Upper lobe of right lung (tissue), 1 donor: ENCODE results near the gene SH2D6. TPM values are rescaled to one million over a fixed set of nuclear protein-coding genes. Genes with fewer than 3 reads are reported as not detected.
"Not testable (repeated sequence)": the region's sequence is repeated elsewhere in the genome, so short reads cannot be mapped to it uniquely, and the experiment has no call there.

Experiments used
- ATAC-seq: fragments of 200-7000 bp; cut with Tn5 transposase; one replicate; pipeline ENCODE4 v1.9.1; 2020; ENCODE audit warnings: mild to moderate bottlenecking, moderate library complexity
- DNase-seq: peaks from one replicate; pipeline ENCODE4 v3.0.0-alpha.2; 2020
- H3K27ac ChIP-seq: fragments of 200-600 bp; one replicate; pipeline ENCODE4 v1.8.0; 2022
- H3K27me3 ChIP-seq: fragments of 200-600 bp; one replicate; pipeline ENCODE4 v1.8.0; 2022; ENCODE audit warnings: mild to moderate bottlenecking
- H3K36me3 ChIP-seq: fragments of 200-600 bp; one replicate; pipeline ENCODE4 v1.8.0; 2022
- H3K4me1 ChIP-seq: fragments of 200-600 bp; one replicate; pipeline ENCODE4 v1.8.0; 2022
- H3K4me3 ChIP-seq: fragments of 200-600 bp; one replicate; pipeline ENCODE4 v1.8.0; 2022; ENCODE audit warnings: mild to moderate bottlenecking
- H3K9me3 ChIP-seq: fragments of 200-600 bp; one replicate; pipeline ENCODE4 v1.8.0; 2022
- intact Hi-C: fragments of 100-400 bp; cut with DNase I; formaldehyde crosslinking; loops from one replicate; pipeline ENCODE4 v1.11.0; 2022
- total RNA-seq: library from RNA; stranded (reverse); fragmentation: NEBNext Ultra II Directional; extraction: Animal tissue kit (Norgen Biotek cat#: 25700); gene quantifications from one replicate; pipeline ENCODE4 v1.2.1, GENCODE V29; 2021
- TF ChIP-seq, protein P1 (sequence below): fragments of 200-600 bp; IDR thresholded peaks from one replicate; pipeline ENCODE4 v1.8.0; 2022; ENCODE audit warnings: antibody characterized with exemption
- donor health status: DM: no; HTN: yes; CAD: no; lungs with severe emphysema.

SH2D6 gene
- total RNA-seq, 1 donor from 2014 or later = 1.0 TPM

DNA sequence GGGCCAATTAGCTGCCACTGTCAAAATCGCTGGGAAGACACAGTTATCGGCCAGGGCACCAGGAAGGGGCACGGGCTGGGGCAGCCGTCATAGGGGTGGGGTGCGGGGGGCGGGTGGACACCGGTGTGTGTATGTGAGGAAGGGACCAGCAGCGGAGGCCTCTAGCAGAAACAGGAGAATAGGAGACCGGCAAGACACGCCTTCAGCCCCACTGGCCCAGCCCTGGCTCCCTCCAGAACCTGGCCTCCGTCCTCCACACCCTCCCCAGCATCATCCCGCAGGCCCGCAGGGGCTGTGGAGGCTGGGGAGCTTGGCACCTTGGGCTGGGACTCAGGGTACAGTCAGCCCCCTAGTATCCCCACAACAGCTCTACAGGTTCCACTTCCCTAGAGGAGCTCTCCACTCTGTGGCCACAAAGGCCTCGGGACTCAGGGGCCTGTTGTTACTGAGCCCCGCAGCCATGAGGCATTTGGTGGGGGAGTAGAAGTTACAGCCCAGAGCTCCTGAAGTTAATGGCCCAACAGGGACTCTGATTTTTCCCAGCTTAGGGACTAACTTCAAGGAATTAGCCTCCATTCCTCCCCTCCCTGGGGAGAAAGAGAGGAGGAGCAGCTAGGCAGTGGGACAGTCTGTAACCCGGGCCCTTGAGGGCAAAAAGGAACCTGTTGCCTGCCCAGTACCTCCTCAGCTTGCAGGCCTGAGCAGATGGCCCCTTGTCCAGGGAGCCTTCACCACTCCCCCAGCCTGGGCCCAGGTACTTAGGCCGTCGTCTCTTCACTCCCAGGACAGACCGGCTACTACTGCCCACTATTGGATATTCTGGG lies 19.9 kb downstream of the SH2D6 start:
- Histone ChIP-seq H3K27me3 (no peaks in the 10 kb centered on the region), H3K4me3 (peak overlapping the region; percentile 56), H3K36me3 (no peaks in the 10 kb centered on the region), H3K9me3 (no peaks in the 10 kb centered on the region), H3K4me1 (peaks cover 37% of the 10 kb centered on the region), H3K27ac (peak overlapping the region; percentile 94)
- DNase-seq (peak; percentile 69), ATAC-seq (peak; percentile 1)
- intact Hi-C loops = no loop called here
- TF ChIP-seq, protein P1, sequence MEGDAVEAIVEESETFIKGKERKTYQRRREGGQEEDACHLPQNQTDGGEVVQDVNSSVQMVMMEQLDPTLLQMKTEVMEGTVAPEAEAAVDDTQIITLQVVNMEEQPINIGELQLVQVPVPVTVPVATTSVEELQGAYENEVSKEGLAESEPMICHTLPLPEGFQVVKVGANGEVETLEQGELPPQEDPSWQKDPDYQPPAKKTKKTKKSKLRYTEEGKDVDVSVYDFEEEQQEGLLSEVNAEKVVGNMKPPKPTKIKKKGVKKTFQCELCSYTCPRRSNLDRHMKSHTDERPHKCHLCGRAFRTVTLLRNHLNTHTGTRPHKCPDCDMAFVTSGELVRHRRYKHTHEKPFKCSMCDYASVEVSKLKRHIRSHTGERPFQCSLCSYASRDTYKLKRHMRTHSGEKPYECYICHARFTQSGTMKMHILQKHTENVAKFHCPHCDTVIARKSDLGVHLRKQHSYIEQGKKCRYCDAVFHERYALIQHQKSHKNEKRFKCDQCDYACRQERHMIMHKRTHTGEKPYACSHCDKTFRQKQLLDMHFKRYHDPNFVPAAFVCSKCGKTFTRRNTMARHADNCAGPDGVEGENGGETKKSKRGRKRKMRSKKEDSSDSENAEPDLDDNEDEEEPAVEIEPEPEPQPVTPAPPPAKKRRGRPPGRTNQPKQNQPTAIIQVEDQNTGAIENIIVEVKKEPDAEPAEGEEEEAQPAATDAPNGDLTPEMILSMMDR = no peak

DNA sequence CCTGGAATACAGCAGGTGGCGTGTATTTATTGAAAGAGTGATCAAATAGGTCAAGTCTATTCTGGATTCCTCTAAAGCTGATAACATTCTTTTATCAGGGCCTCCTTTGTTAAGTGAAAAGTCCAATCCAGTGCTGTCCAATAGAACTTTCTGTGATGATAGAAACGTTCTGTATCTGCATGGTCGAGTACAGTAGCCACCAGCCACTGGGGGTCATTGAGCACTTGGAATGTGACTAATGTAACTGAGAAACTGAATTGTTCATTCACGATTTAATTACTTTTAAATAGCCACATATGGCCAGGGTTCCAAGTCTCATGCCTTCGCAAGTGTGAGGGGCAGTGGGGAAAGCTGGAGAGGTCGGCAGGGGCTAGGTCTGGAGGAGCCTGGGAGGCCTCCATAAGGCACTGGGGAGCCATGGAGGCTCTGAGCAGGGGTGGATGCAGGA lies 20.5 kb downstream of the SH2D6 start:
- H3K9me3 ChIP-seq = no peaks in the 10 kb centered on the region
- ATAC-seq (no peak), DNase-seq (no peak)
- no peaks in the 10 kb centered on the region for H3K36me3 ChIP-seq
- H3K27me3 ChIP-seq = no peaks in the 10 kb centered on the region
- H3K4me3 ChIP-seq = no peak overlapping the region
- H3K27ac ChIP-seq = peak overlapping the region; percentile 94
- H3K4me1 ChIP-seq = peaks cover 31% of the 10 kb centered on the region
- intact Hi-C loops = no loop called here
- TF ChIP-seq, protein P1 = no peak

DNA sequence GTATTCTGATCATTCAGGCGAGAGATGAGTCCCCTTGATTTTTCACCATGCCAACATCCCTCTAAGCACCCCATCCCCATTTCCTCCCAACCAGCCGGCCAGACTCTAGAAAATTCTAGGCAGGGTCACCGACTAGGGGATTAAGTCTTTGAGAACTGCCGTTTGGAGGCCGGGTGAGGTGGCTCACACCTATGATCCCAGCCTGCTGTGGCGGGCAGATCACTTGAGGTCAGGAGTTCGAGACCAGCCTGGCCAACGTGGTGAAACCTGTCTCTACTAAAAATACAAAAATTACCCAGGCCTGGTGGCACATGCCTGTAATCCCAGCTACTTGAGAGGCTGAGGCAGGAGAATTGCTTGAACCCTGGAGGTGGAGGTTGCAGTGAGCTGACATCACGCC lies 21.1 kb downstream of the SH2D6 start:
- H3K4me1 ChIP-seq = peaks cover 28% of the 10 kb centered on the region
- H3K27ac ChIP-seq = peak overlapping the region; percentile 94
- H3K4me3 ChIP-seq, H3K36me3 ChIP-seq, H3K27me3 ChIP-seq, H3K9me3 ChIP-seq, intact Hi-C loops, ATAC-seq, DNase-seq: not testable (repeated sequence)

DNA sequence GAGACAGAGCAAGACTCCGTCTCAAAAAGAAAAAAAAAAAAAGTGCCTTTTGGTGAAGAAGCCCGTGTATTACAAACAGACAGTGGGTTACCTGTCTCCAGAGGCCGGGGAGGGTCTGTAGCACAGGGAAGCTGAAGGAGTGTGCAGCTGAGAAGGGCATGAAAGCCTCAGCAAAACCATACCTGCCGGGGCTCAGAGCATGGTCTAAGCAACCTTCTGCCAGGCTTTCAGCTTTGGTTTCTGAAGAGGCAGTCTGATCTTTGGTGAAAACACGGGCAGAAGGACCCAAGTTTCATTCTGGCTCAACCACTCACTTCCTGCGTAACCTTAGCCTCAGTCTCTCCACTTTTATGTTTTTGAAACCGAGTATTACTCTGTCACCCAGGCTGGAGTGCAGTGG lies 21.5 kb downstream of the SH2D6 start:
- H3K27ac ChIP-seq = no peak overlapping the region
- TF ChIP-seq, protein P1 = no peak
- H3K4me3 ChIP-seq = no peak overlapping the region
- H3K36me3 ChIP-seq = no peaks in the 10 kb centered on the region
- ATAC-seq (no peak), DNase-seq (no peak)
- peaks cover 28% of the 10 kb centered on the region for H3K4me1 ChIP-seq
- no peaks in the 10 kb centered on the region for H3K27me3 ChIP-seq
- intact Hi-C loops = no loop called here
- H3K9me3 ChIP-seq = no peaks in the 10 kb centered on the region

DNA sequence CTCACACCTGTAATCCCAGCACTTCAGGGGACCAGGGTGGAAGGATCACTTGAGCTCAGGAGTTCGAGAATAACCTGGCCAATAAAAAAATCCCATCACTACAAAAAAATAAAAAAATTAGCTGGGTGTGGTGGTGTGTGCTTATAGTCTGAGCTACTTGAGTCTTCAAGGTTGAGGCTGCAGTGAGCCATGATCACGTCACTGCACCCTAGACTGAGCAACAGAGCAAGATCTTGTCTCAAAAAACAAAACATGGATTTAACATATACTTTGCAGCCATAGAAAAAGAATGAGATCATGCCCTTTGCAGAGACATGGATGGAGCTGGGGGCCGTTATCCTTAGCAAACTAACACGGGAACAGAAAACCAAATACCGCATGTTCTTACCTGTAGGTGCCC lies 22.2 kb downstream of the SH2D6 start:
- Histone ChIP-seq H3K36me3 (no peaks in the 10 kb centered on the region), H3K27ac (no peak overlapping the region), H3K4me1 (peaks cover 26% of the 10 kb centered on the region), H3K9me3 (no peaks in the 10 kb centered on the region), H3K27me3 (no peaks in the 10 kb centered on the region), H3K4me3 (no peak overlapping the region)
- TF ChIP-seq, protein P1 = no peak
- intact Hi-C loops = no loop called here
- ATAC-seq (no peak), DNase-seq (no peak)

DNA sequence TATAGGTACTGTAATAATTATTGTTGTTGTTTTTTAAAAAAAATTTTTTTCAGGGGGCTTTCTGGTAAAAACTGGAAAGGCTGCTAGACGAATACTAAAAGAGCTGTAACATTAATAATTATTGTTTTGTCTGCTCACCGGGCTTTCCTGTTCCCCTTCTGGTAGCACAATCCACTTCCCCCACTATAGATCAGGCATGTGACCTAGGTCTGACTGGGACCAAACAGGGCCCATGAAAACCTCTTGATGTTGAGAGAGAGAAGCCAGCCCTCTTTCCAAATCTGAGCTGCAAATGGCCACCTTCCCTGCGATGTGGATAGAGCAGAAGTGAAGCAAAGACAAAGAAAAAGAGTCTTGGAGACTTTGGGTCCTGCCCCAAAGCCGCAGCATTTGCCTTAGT lies 23.4 kb downstream of the SH2D6 start:
- DNase-seq (no peak), ATAC-seq (no peak)
- H3K4me3 ChIP-seq = no peak overlapping the region
- intact Hi-C loops = no loop called here
- TF ChIP-seq, protein P1 = no peak
- peaks cover 24% of the 10 kb centered on the region for H3K4me1 ChIP-seq
- H3K27me3 ChIP-seq = no peaks in the 10 kb centered on the region
- H3K27ac ChIP-seq = peak overlapping the region; percentile 45
- H3K9me3 ChIP-seq = no peaks in the 10 kb centered on the region
- H3K36me3 ChIP-seq = no peaks in the 10 kb centered on the region
